Testis (tissue), 2 donors: ENCODE results near the gene KAT8.

Experiments
- CTCF ChIP-seq, 3 experiments: fragments of 450-650 bp in 2 of 3; fragments of 200-600 bp in 1 of 3; sonication (generic) in 1 of 3; IDR thresholded peaks; one replicate each; pipeline ENCODE4 v1.5.1; 2016 to 2019; ENCODE audit warnings: antibody characterized with exemption in 3 of 3, mild to moderate bottlenecking in 2 of 3, moderate library complexity in 1 of 3
- POLR2A ChIP-seq: fragments of 450-650 bp; IDR thresholded peaks from one replicate; pipeline ENCODE4 v1.6.1; 2017; ENCODE audit warnings: antibody characterized with exemption, mild to moderate bottlenecking, moderate library complexity

- TF ChIP-seq CTCF (IDR thresholded peaks at IDR 0.05), result no peak
- TF ChIP-seq POLR2A, result no peak
Measured at GRCh38 chr16:31080035-31080629, 37.3 kb upstream of the KAT8 start.
